ENCODE data around the gene GRWD1. TPM values are rescaled to one million over a fixed set of nuclear protein-coding genes. Genes with fewer than 3 reads are reported as not detected.

GRWD1 gene
- total RNA-seq, 2 donors from 2014 or later = 17.5 to 38.3 TPM

- Histone ChIP-seq H3K27ac (no peak overlapping the region), H3K4me1 (ENCODE audit: control insufficient read depth in 1 of 2, low read depth in 2 of 2) (peaks cover 0 to 29% of the 10 kb centered on the region in 2 donors)
- ATAC-seq (ENCODE audit: insufficient number of reproducible peaks, low FRiP score, low read depth) = no peak
Measured at GRCh38 chr19:48489608-48490216, 43.9 kb downstream of the GRWD1 start.

GRCh38 chr19:48490981-48491792 lies 45.4 kb downstream of the GRWD1 start:
- Histone ChIP-seq H3K4me1 (ENCODE audit: control insufficient read depth in 1 of 2, low read depth in 2 of 2) (peaks cover 0 to 29% of the 10 kb centered on the region in 2 donors), H3K36me3 (no peaks in the 10 kb centered on the region), H3K27me3 (replicated peaks; ENCODE audit: insufficient read depth) (no peaks in the 10 kb centered on the region), H3K27ac (no peak overlapping the region), H3K9me3 (no peaks in the 10 kb centered on the region), H3K4me3 (no peak overlapping the region)
- TF ChIP-seq CTCF (IDR thresholded peaks at IDR 0.05) = no peak
- no peak for DNase-seq (ENCODE audit: low spot score)
- no peak for ATAC-seq (ENCODE audit: insufficient number of reproducible peaks, low FRiP score, low read depth)

More at GRCh38 chr19:48489608-48490216, 43.9 kb downstream of the GRWD1 start:
- peak; percentile 87 for TF ChIP-seq CTCF (IDR thresholded peaks at IDR 0.05)
- H3K36me3 ChIP-seq = no peaks in the 10 kb centered on the region
- no peaks in the 10 kb centered on the region for H3K27me3 ChIP-seq (replicated peaks; ENCODE audit: insufficient read depth)
- H3K4me3 ChIP-seq = no peak overlapping the region
- DNase-seq (ENCODE audit: low spot score) = no peak
- no peaks in the 10 kb centered on the region for H3K9me3 ChIP-seq

GRCh38 chr19:48491793-48492123 lies 46.0 kb downstream of the GRWD1 start:
- Histone ChIP-seq H3K4me1 (ENCODE audit: control insufficient read depth in 1 of 2, low read depth in 2 of 2) (peaks cover 0 to 29% of the 10 kb centered on the region in 2 donors), H3K27me3 (replicated peaks; ENCODE audit: insufficient read depth) (no peaks in the 10 kb centered on the region), H3K9me3 (no peaks in the 10 kb centered on the region), H3K27ac (no peak overlapping the region), H3K4me3 (no peak overlapping the region), H3K36me3 (no peaks in the 10 kb centered on the region)
- ATAC-seq (ENCODE audit: insufficient number of reproducible peaks, low FRiP score, low read depth) (no peak), DNase-seq (ENCODE audit: low spot score) (no peak)
- TF ChIP-seq CTCF (IDR thresholded peaks at IDR 0.05) = no peak

- DNase-seq (ENCODE audit: low spot score) (peak; percentile 87), ATAC-seq (ENCODE audit: insufficient number of reproducible peaks, low FRiP score, low read depth) (peak; percentile 68)
- Histone ChIP-seq H3K4me3 (peak overlapping the region; percentile 70), H3K9me3 (no peaks in the 10 kb centered on the region), H3K27me3 (replicated peaks; ENCODE audit: insufficient read depth) (no peaks in the 10 kb centered on the region), H3K4me1 (ENCODE audit: control insufficient read depth in 1 of 2, low read depth in 2 of 2) (peaks cover 0 to 20% of the 10 kb centered on the region in 2 donors), H3K36me3 (no peaks in the 10 kb centered on the region), H3K27ac (no peak overlapping the region)
- TF ChIP-seq CTCF (IDR thresholded peaks at IDR 0.05) = no peak
Measured at GRCh38 chr19:48492925-48493717, 47.3 kb downstream of the GRWD1 start.
